MM.1S (cell line): ENCODE data around the gene DNAH9.

Source experiments
- EZH2phosphoT487 ChIP-seq: fragments of 300-600 bp; sonication (generic); IDR thresholded peaks from 2 replicates; pipeline ENCODE4 v1.6.1; 2018; ENCODE audit warnings: antibody characterized with exemption, low read length
- TF ChIP-seq, protein P1 (sequence below): fragments of 300-600 bp; sonication (generic); IDR thresholded peaks from 2 replicates; pipeline ENCODE4 v1.5.1; 2016; ENCODE audit warnings: antibody characterized with exemption, low read length, mixed read lengths

DNA sequence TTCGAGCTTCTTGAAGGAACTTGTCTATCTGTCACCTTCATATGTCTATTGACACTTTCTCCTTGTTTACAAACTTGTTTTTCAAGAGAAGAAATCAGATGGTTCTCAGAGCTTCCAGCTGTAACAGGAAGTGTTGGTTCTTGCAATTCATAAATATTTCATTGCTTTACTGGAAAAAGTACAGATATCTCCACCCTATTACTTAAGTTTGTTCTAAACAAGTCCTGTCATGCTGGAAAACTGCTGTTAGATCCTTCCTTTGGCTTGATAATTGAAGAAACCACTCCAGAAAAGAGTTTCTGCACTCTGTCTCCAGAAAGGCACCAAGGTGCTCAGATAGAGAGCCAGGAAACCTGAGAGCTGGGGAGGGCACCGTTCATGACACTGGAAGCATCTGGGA lies 181.6 kb downstream of the DNAH9 start:
- TF ChIP-seq, protein P1, sequence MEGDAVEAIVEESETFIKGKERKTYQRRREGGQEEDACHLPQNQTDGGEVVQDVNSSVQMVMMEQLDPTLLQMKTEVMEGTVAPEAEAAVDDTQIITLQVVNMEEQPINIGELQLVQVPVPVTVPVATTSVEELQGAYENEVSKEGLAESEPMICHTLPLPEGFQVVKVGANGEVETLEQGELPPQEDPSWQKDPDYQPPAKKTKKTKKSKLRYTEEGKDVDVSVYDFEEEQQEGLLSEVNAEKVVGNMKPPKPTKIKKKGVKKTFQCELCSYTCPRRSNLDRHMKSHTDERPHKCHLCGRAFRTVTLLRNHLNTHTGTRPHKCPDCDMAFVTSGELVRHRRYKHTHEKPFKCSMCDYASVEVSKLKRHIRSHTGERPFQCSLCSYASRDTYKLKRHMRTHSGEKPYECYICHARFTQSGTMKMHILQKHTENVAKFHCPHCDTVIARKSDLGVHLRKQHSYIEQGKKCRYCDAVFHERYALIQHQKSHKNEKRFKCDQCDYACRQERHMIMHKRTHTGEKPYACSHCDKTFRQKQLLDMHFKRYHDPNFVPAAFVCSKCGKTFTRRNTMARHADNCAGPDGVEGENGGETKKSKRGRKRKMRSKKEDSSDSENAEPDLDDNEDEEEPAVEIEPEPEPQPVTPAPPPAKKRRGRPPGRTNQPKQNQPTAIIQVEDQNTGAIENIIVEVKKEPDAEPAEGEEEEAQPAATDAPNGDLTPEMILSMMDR = no peak
- no peak for TF ChIP-seq EZH2phosphoT487
